ENCODE measurements around the gene SELP.

DNA sequence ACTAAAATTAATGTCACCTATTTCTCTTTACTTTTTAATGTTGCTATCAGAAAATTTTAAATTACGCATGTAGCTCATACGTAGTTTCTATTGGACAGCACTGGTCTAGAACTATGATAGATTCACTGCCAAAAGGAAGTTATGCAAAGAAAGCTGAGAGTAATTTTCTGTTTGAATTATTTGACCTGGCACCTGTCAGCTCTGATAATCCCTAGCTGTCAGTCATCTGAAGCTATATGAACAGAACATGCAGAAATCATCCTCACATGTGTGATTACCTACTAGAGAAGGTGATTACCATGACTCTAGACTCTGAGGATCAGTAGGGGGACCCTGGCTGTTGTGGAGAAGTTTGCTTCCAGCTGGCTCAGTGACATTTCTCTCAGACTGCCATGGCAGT is 84.5 kb downstream of the SELP start:
- no peak for TF ChIP-seq GATA2 (IDR thresholded peaks at IDR 0.05; ENCODE audit: low read depth, low read length)
- no peak for TF ChIP-seq GATA3 (IDR thresholded peaks at IDR 0.05; ENCODE audit: low read depth, low read length)

Measured in SH-SY5Y (cell line).